ENCODE results near the gene ABTB1. TPM values are rescaled to one million over a fixed set of nuclear protein-coding genes. Genes with fewer than 3 reads are reported as not detected.

The ABTB1 gene
- polyA plus RNA-seq, 1 donor from 2014 or later, result 2.0 TPM

- no peaks in the 10 kb centered on the region for H3K9me3 ChIP-seq (ENCODE audit: low read length)
- H3K9ac ChIP-seq (ENCODE audit: low read length), result no peak overlapping the region
- H3K4me2 ChIP-seq (ENCODE audit: low read length), result no peak overlapping the region
- H4K20me1 ChIP-seq (ENCODE audit: insufficient read depth), result no peaks in the 10 kb centered on the region
- H3F3A ChIP-seq (ENCODE audit: insufficient read depth, low read length, poor library complexity, severe bottlenecking), result no peaks in the 10 kb centered on the region
- H3K36me3 ChIP-seq (ENCODE audit: insufficient read depth, low read length), result no peaks in the 10 kb centered on the region
- no peaks in the 10 kb centered on the region for H3K79me2 ChIP-seq (replicated peaks; ENCODE audit: insufficient read depth, low read length)
- no peak overlapping the region for H3K27ac ChIP-seq (ENCODE audit: low read length)
- H3K4me3 ChIP-seq (ENCODE audit: low read length), result no peak overlapping the region
- TF ChIP-seq RAD21 (conservative IDR thresholded peaks at IDR 0.05), result no peak
- no peak for TF ChIP-seq EP300 (conservative IDR thresholded peaks at IDR 0.05; ENCODE audit: poor library complexity, severe bottlenecking)
- TF ChIP-seq, protein P1, sequence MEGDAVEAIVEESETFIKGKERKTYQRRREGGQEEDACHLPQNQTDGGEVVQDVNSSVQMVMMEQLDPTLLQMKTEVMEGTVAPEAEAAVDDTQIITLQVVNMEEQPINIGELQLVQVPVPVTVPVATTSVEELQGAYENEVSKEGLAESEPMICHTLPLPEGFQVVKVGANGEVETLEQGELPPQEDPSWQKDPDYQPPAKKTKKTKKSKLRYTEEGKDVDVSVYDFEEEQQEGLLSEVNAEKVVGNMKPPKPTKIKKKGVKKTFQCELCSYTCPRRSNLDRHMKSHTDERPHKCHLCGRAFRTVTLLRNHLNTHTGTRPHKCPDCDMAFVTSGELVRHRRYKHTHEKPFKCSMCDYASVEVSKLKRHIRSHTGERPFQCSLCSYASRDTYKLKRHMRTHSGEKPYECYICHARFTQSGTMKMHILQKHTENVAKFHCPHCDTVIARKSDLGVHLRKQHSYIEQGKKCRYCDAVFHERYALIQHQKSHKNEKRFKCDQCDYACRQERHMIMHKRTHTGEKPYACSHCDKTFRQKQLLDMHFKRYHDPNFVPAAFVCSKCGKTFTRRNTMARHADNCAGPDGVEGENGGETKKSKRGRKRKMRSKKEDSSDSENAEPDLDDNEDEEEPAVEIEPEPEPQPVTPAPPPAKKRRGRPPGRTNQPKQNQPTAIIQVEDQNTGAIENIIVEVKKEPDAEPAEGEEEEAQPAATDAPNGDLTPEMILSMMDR (IDR thresholded peaks at IDR 0.05; ENCODE audit: poor library complexity, severe bottlenecking), result no peak
- TF ChIP-seq MXI1 (conservative IDR thresholded peaks at IDR 0.05; ENCODE audit: poor library complexity, severe bottlenecking), result no peak
- no peak for TF ChIP-seq TAF1 (IDR thresholded peaks at IDR 0.05; ENCODE audit: low read depth)
- TF ChIP-seq POLR2AphosphoS5 (IDR thresholded peaks at IDR 0.05), result no peak
- TF ChIP-seq EZH2 (IDR thresholded peaks at IDR 0.05; ENCODE audit: borderline replicate concordance, insufficient read depth, low read length, poor library complexity, severe bottlenecking), result no peak
- TF ChIP-seq SMC3 (conservative IDR thresholded peaks at IDR 0.05; ENCODE audit: poor library complexity), result no peak
- TF ChIP-seq, protein P2, sequence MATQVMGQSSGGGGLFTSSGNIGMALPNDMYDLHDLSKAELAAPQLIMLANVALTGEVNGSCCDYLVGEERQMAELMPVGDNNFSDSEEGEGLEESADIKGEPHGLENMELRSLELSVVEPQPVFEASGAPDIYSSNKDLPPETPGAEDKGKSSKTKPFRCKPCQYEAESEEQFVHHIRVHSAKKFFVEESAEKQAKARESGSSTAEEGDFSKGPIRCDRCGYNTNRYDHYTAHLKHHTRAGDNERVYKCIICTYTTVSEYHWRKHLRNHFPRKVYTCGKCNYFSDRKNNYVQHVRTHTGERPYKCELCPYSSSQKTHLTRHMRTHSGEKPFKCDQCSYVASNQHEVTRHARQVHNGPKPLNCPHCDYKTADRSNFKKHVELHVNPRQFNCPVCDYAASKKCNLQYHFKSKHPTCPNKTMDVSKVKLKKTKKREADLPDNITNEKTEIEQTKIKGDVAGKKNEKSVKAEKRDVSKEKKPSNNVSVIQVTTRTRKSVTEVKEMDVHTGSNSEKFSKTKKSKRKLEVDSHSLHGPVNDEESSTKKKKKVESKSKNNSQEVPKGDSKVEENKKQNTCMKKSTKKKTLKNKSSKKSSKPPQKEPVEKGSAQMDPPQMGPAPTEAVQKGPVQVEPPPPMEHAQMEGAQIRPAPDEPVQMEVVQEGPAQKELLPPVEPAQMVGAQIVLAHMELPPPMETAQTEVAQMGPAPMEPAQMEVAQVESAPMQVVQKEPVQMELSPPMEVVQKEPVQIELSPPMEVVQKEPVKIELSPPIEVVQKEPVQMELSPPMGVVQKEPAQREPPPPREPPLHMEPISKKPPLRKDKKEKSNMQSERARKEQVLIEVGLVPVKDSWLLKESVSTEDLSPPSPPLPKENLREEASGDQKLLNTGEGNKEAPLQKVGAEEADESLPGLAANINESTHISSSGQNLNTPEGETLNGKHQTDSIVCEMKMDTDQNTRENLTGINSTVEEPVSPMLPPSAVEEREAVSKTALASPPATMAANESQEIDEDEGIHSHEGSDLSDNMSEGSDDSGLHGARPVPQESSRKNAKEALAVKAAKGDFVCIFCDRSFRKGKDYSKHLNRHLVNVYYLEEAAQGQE (IDR thresholded peaks at IDR 0.05; ENCODE audit: borderline replicate concordance), result no peak
- no peaks in the 10 kb centered on the region for H3K27me3 ChIP-seq (ENCODE audit: insufficient read depth, low read depth, low read length)
- no peak overlapping the region for H2AFZ ChIP-seq (ENCODE audit: low read depth, low read length)
- no peaks in the 10 kb centered on the region for H3K9me2 ChIP-seq (ENCODE audit: insufficient read depth, low read length)
Observed at GRCh38 chr3:127677541-127678314, 5.0 kb downstream of the ABTB1 start.

- Histone ChIP-seq H3K36me3 (ENCODE audit: insufficient read depth, low read length) (no peaks in the 10 kb centered on the region), H4K20me1 (ENCODE audit: insufficient read depth) (no peaks in the 10 kb centered on the region), H3K4me3 (ENCODE audit: low read length) (no peak overlapping the region), H3F3A (ENCODE audit: insufficient read depth, low read length, poor library complexity, severe bottlenecking) (no peaks in the 10 kb centered on the region), H3K9ac (ENCODE audit: low read length) (no peak overlapping the region), H3K4me2 (ENCODE audit: low read length) (no peak overlapping the region), H2AFZ (ENCODE audit: low read depth, low read length) (no peak overlapping the region), H3K79me2 (replicated peaks; ENCODE audit: insufficient read depth, low read length) (no peaks in the 10 kb centered on the region), H3K9me2 (ENCODE audit: insufficient read depth, low read length) (no peaks in the 10 kb centered on the region), H3K27me3 (ENCODE audit: insufficient read depth, low read depth, low read length) (no peaks in the 10 kb centered on the region), H3K9me3 (ENCODE audit: low read length) (no peaks in the 10 kb centered on the region), H3K27ac (ENCODE audit: low read length) (no peak overlapping the region)
- TF ChIP-seq, protein P2 (IDR thresholded peaks at IDR 0.05; ENCODE audit: borderline replicate concordance), result no peak
- TF ChIP-seq EP300 (conservative IDR thresholded peaks at IDR 0.05; ENCODE audit: poor library complexity, severe bottlenecking) (no peak), SMC3 (conservative IDR thresholded peaks at IDR 0.05; ENCODE audit: poor library complexity) (no peak), EZH2 (IDR thresholded peaks at IDR 0.05; ENCODE audit: borderline replicate concordance, insufficient read depth, low read length, poor library complexity, severe bottlenecking) (no peak), MXI1 (conservative IDR thresholded peaks at IDR 0.05; ENCODE audit: poor library complexity, severe bottlenecking) (no peak), TAF1 (IDR thresholded peaks at IDR 0.05; ENCODE audit: low read depth) (no peak), POLR2AphosphoS5 (IDR thresholded peaks at IDR 0.05) (no peak)
- TF ChIP-seq, protein P1 (IDR thresholded peaks at IDR 0.05; ENCODE audit: poor library complexity, severe bottlenecking), result no peak
Observed at GRCh38 chr3:127678315-127678599, 5.5 kb downstream of the ABTB1 start.
